ENCODE measurements around the gene SRP9. TPM values are rescaled to one million over a fixed set of nuclear protein-coding genes. Genes with fewer than 3 reads are reported as not detected.
A peak's percentile ranks its signal among the peaks of the same experiment; 100 is the strongest.
"Not testable (repeated sequence)": the region's sequence is repeated elsewhere in the genome, so short reads cannot be mapped to it uniquely, and the experiment has no call there.

The SRP9 gene
- total RNA-seq, 1 donor from 2014 or later: 254 TPM

GRCh38 chr1:225760531-225760930, 17.1 kb upstream of the SRP9 start:
- no peak for TF ChIP-seq CTCF (IDR thresholded peaks at IDR 0.05; ENCODE audit: insufficient read depth, low read length, severe bottlenecking)
- DNase-seq (ENCODE audit: low read depth) (no peak), FAIRE-seq (no peak)
- no peaks in the 10 kb centered on the region for H3K27me3 ChIP-seq (ENCODE audit: control insufficient read depth, insufficient read depth, low read length)
- H3K36me3 ChIP-seq (ENCODE audit: control insufficient read depth, insufficient read depth, low read length): no peaks in the 10 kb centered on the region
- no peak overlapping the region for H3K4me3 ChIP-seq (ENCODE audit: low read depth, low read length)

- H3K27me3 ChIP-seq (ENCODE audit: control insufficient read depth, insufficient read depth, low read length); DNase-seq (ENCODE audit: low read depth); H3K4me3 ChIP-seq (ENCODE audit: low read depth, low read length); FAIRE-seq; H3K36me3 ChIP-seq (ENCODE audit: control insufficient read depth, insufficient read depth, low read length): not testable (repeated sequence)
Observed at GRCh38 chr1:225761395-225761794, 16.2 kb upstream of the SRP9 start.

- Histone ChIP-seq H3K27me3 (ENCODE audit: control insufficient read depth, insufficient read depth, low read length) (no peaks in the 10 kb centered on the region), H3K4me3 (ENCODE audit: low read depth, low read length) (no peak overlapping the region), H3K36me3 (ENCODE audit: control insufficient read depth, insufficient read depth, low read length) (no peaks in the 10 kb centered on the region)
- TF ChIP-seq CTCF (IDR thresholded peaks at IDR 0.05; ENCODE audit: insufficient read depth, low read length, severe bottlenecking): no peak
- FAIRE-seq (no peak), DNase-seq (ENCODE audit: low read depth) (peak; percentile 21)
Observed at GRCh38 chr1:225762002-225762441, 15.6 kb upstream of the SRP9 start.

GRCh38 chr1:225762444-225762843, 15.2 kb upstream of the SRP9 start:
- Histone ChIP-seq H3K36me3 (ENCODE audit: control insufficient read depth, insufficient read depth, low read length) (no peaks in the 10 kb centered on the region), H3K27me3 (ENCODE audit: control insufficient read depth, insufficient read depth, low read length) (no peaks in the 10 kb centered on the region), H3K4me3 (ENCODE audit: low read depth, low read length) (no peak overlapping the region)
- TF ChIP-seq CTCF (IDR thresholded peaks at IDR 0.05; ENCODE audit: insufficient read depth, low read length, severe bottlenecking): no peak
- FAIRE-seq (no peak), DNase-seq (ENCODE audit: low read depth) (peak; percentile 37)

GRCh38 chr1:225763716-225764548, 13.7 kb upstream of the SRP9 start:
- FAIRE-seq (no peak), DNase-seq (ENCODE audit: low read depth) (no peak)

More at GRCh38 chr1:225763716-225764548, 13.7 kb upstream of the SRP9 start:
- H3K36me3 ChIP-seq (ENCODE audit: control insufficient read depth, insufficient read depth, low read length): no peaks in the 10 kb centered on the region
- no peaks in the 10 kb centered on the region for H3K27me3 ChIP-seq (ENCODE audit: control insufficient read depth, insufficient read depth, low read length)
- no peak overlapping the region for H3K4me3 ChIP-seq (ENCODE audit: low read depth, low read length)
- no peak for TF ChIP-seq CTCF (IDR thresholded peaks at IDR 0.05; ENCODE audit: insufficient read depth, low read length, severe bottlenecking)

Measured in bronchial epithelial cell (primary cell).